Measurements from ENCODE around the gene SLC25A42. TPM values are rescaled to one million over a fixed set of nuclear protein-coding genes. Genes with fewer than 3 reads are reported as not detected.

SLC25A42 gene
- total and polyA plus RNA-seq, 2 experiments from 2014 or later, result 13.8 to 23.2 TPM

GRCh38 chr19:19138109-19138981 is 74.6 kb downstream of the SLC25A42 start, which contains the start of gene TMEM161A:
TSS of gene TMEM161A (minus strand) at chr19:19138478. CDS start at chr19:19138428, 50 bp downstream.
- Histone ChIP-seq H3K27me3 (no peaks in the 10 kb centered on the region), H3K4me1 (ENCODE audit: insufficient read depth) (peaks cover 8% of the 10 kb centered on the region), H3K79me2 (peaks cover 8% of the 10 kb centered on the region), H4K20me1 (ENCODE audit: insufficient read depth, poor library complexity, severe bottlenecking) (no peaks in the 10 kb centered on the region), H3K4me2 (peak within 1 kb of the TSS; percentile 99), H3K4me3 (peak within 1 kb of the TSS; percentile 60), H3K9me2 (replicated peaks; ENCODE audit: insufficient read depth) (no peaks in the 10 kb centered on the region), H3K27ac (no peak within 1 kb of the TSS), H3K9me3 (ENCODE audit: low read depth) (no peaks in the 10 kb centered on the region), H2AFZ (peak within 1 kb of the TSS; percentile 89), H3K36me3 (replicated peaks; ENCODE audit: insufficient read depth, low read depth) (no peaks in the 10 kb centered on the region)
- DNase-seq (ENCODE audit: low spot score), result peak; percentile 96
- WGBS (ENCODE audit: low lambda C conversion rate, missing lambda C conversion rate), result 4% methylated on average over 42 of the region's 42 CpGs
- TF ChIP-seq CTCF (IDR thresholded peaks at IDR 0.05; ENCODE audit: poor library complexity), result no peak
- no peak for TF ChIP-seq EZH2phosphoT487 (IDR thresholded peaks at IDR 0.05; ENCODE audit: low read depth, severe bottlenecking, unreplicated experiment)
- TF ChIP-seq EZH2 (IDR thresholded peaks at IDR 0.05; ENCODE audit: borderline replicate concordance), result no peak

DNA sequence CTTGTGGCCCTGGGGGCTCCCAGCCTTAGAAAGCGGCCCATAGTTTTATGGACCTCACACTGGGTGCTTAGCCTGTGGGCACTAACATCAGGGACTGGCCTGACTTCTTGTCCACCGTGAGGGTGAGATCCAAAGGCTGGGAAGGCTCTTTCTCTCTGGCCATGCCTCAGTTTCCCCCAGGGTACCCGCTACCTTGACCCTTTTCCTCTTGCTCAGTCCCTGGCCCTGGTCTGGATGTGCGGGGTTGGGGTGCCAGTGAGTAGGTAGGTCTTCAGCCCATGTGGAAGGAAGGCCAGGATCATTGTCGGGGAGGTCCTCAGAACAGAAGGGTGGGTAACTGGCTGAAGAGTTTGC is 76.1 kb downstream of the SLC25A42 start:
- H3K9me3 ChIP-seq (ENCODE audit: low read depth), result no peaks in the 10 kb centered on the region
- peaks cover 8% of the 10 kb centered on the region for H3K4me1 ChIP-seq (ENCODE audit: insufficient read depth)
- no peak for TF ChIP-seq EZH2phosphoT487 (IDR thresholded peaks at IDR 0.05; ENCODE audit: low read depth, severe bottlenecking, unreplicated experiment)
- no peak for TF ChIP-seq CTCF (IDR thresholded peaks at IDR 0.05; ENCODE audit: poor library complexity)
- TF ChIP-seq EZH2 (IDR thresholded peaks at IDR 0.05; ENCODE audit: borderline replicate concordance), result no peak
- DNase-seq (ENCODE audit: low spot score), result no peak
- H4K20me1 ChIP-seq (ENCODE audit: insufficient read depth, poor library complexity, severe bottlenecking), result no peaks in the 10 kb centered on the region
- H3K36me3 ChIP-seq (replicated peaks; ENCODE audit: insufficient read depth, low read depth), result no peaks in the 10 kb centered on the region
- H3K79me2 ChIP-seq, result peaks cover 8% of the 10 kb centered on the region
- no peaks in the 10 kb centered on the region for H3K27me3 ChIP-seq
- 48% methylated on average over 5 of the region's 5 CpGs for WGBS (ENCODE audit: low lambda C conversion rate, missing lambda C conversion rate)
- no peak overlapping the region for H3K4me3 ChIP-seq
- no peaks in the 10 kb centered on the region for H3K9me2 ChIP-seq (replicated peaks; ENCODE audit: insufficient read depth)
- H3K27ac ChIP-seq, result no peak overlapping the region
- no peak overlapping the region for H3K4me2 ChIP-seq
- H2AFZ ChIP-seq, result no peak overlapping the region

DNA sequence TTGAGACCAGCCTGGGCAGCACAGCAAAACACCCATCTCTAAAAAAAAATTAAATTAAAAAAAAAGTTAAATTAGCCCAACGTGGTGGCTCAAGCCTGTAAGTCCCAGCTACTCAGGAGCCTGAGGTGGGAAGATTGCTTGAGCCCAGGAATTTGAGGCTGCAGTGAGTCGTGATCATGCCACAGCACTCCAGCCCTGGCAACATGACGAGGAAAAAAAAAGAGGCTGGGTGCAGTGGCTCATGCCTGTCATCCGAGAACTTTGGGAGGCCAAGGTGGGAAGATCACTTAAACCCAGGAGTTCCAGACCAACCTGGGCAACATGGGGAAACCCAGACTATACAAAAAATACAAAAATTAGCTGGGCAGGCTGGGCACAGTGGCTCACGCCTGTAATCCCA is 76.7 kb downstream of the SLC25A42 start:
- Histone ChIP-seq H3K9me2 (replicated peaks; ENCODE audit: insufficient read depth) (no peaks in the 10 kb centered on the region), H4K20me1 (ENCODE audit: insufficient read depth, poor library complexity, severe bottlenecking) (no peaks in the 10 kb centered on the region), H3K4me1 (ENCODE audit: insufficient read depth) (peaks cover 8% of the 10 kb centered on the region), H3K79me2 (peaks cover 8% of the 10 kb centered on the region), H3K27ac (no peak overlapping the region), H3K4me2 (no peak overlapping the region), H3K27me3 (no peaks in the 10 kb centered on the region), H3K4me3 (no peak overlapping the region), H2AFZ (no peak overlapping the region), H3K9me3 (ENCODE audit: low read depth) (no peaks in the 10 kb centered on the region), H3K36me3 (replicated peaks; ENCODE audit: insufficient read depth, low read depth) (no peaks in the 10 kb centered on the region)
- 81% methylated on average over 5 of the region's 5 CpGs for WGBS (ENCODE audit: low lambda C conversion rate, missing lambda C conversion rate)
- TF ChIP-seq EZH2 (IDR thresholded peaks at IDR 0.05; ENCODE audit: borderline replicate concordance) (no peak), EZH2phosphoT487 (IDR thresholded peaks at IDR 0.05; ENCODE audit: low read depth, severe bottlenecking, unreplicated experiment) (no peak), CTCF (IDR thresholded peaks at IDR 0.05; ENCODE audit: poor library complexity) (no peak)
- DNase-seq (ENCODE audit: low spot score), result no peak
